ENCODE measurements around the gene PAX7.

The PAX7 gene

DNA sequence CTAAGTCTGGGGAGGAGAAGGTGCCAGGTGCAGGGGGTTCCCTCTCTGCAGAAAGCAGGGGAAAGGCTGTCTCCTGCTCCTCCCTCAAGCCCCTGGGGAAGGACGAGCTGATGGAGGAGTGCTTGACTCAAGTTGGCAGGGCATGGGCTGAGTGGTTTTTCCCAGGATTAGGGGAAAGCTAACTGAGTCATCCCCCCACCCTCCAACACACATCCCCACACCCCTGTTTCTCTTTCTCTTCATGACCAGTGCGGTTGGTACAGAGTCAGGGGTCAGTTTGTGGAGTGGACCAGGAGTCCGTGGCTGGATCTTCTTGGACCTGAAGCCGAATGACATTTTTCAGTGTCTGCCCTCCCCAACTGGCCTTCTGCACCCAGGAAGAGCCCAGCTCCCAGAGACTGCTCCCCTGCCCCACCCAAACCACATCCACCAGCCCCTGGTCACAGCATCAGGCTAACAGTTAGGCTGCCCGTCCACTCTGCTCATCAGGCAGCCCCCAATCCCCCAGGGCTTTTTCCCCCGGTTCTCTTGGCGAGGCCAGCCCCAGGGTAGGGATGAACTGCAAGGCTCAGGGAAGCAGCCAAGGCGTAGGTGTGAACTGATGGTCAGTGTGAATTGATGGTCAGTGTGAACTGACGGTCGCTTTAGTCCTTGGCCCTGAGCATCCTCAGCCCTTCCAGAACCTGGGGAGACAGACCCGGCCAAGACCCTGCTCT is 81.0 kb downstream of the PAX7 start:
- DNase-seq = no peak

DNA sequence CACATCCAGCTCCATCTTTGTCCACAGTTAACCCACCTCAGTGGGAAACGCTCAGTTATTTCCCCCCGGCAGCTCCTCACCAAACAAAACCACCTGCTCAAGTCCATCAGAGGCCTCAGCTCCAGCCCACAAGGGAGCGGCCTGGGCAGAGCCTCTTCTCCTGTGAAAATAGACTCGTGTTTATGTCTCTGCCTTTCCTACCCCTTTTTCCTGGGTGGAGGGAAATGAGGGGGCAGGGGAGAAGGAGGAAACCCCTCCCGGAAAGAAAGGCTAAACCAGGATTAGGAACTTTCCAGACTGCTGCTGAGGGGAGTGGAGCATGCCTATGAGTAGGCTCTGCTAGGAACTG is 81.6 kb downstream of the PAX7 start:
- no peak for DNase-seq

DNA sequence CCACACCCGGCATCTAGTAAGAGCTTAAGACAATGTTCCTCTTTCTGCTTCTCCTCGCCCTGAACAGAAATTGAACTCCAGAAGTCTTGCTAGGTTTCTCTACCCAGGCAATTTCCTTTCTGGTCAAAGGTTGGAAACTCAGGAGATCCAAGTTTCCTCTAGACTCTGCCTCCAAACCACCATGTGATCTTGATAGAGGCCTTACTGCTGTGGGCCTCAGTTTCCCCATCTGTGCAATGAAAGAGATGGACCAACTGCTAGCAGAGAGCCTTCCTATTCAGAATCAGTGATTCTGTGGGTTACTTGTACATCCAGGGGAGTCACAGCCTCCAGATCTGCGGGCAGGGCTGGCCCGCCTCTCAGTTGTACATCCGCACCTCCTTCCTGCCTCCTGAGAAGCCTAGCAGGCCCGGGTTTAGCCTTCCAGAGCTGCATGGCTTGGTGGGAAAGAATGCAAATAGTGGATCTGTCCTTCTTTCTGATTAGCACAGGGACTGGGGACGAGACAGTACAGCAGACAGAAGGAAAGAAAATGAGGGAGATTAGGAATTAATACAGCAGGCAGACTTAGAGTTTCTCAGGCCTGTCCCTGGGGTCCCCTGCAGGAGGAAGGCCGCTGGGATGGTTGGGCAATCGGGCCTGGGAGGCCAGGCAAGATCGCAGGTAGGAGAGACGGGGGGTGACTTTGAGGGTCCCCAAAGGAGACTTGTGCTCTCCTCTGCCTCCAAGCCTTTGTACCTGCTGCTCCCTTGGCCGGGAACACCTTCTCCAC is 83.9 kb downstream of the PAX7 start:
- no peak for DNase-seq

DNA sequence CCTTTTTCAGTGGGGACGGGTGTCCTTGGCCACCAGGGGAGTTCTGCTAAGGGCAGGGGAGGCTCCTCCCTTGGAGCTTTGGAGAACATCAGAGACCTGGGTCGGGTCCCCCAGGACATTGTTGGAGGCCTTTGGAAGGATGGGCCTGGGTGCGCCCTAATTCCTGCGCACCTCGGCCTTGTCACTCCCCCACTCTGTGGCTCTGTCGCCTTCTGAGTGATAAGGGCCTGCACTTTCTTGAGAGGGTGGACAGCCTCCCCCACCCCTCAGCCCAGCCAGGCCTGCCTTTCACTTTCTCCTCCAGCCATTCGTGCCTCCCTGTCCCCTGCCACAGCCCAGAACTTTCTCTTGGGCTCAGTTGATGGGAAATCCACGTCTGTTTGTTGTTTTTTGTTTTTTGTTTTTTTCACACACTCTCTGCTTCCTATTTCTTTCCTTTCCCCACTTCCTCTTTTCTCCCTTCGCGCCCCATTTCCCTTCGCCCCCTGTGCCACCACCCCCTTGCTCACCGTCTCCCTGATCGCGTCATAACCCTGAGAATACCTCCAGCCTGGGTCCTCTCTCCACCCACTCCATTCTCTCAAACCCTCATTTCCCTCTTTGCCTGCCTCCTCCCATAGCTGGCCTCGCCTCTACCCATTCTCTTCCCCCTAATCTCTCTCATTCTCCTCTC is 85.6 kb downstream of the PAX7 start:
- DNase-seq = no peak

DNA sequence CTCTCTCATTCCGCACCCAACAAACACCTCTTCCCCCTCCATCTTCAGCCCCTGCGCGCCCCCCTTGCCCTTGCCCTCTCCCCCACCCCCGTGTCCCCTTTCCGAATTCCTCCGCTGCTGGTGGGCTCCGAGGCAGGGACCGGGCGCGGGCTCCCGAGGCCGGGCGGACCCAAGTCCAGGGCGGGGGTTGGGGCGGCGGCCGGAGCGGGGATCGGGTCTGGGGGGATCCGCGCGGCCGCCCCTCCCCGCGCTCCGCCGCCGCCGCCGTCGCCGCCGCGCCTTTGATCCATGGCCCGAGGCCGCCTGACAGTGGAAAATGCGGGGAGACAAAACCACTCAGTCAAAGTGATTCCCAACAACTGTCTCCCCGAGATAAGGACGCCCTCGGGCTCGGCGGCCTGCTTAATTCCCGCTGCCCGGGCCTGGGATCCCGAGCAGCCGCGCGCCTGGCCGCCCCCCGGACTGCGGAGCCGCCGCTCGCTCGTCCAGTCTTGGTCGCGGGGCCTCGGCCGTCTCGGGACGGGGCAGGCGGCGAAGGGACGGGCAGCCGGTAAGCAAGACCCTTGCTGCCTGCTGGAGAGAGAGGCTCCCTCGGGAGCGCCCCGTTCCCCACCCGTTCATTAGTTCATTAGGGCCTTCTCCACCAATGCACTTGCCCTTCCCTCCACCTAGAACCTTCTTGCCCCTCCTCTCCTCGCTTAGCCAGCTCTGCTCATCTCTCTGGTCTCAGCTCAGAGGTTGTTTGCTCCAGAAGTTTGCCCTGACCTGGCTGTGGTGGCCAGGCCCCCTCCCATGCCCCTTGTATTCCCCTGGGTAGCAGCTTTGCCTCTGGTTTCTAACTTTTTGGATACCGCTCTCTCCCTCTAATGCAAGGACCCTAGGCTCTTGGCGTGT is 86.4 kb downstream of the PAX7 start:
- DNase-seq = no peak

DNA sequence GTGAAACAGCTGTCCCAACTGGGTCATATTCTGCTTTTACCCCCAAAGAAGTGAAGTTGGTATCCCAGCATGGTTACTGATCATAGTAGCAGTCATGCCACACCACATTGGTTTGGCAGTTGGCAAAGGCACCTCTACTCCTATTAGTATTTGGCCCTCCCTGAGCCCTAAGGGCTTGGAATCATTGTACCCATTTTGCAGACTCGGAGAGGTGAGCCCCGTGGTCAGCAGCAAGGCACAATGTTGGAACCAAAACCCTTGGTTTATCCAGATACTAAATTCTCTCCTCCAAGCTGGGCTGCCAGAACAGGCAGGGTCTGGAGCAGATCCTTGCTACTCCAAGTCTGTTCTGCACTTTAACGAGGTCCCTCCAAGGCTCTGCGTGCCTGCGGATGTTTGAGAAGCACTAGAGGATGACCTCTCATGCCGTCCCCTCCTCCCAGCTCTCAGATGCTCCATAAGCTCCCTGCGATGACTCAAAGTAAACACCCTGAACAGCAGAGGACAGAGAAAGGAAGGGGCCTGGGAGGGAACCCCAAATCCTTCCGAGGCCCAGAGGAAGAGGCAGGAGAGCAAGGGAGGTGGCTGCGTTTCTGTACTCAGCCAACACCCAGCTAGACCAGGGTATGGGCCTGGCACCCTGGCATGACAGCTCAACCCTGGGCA is 89.3 kb downstream of the PAX7 start:
- DNase-seq = no peak

DNA sequence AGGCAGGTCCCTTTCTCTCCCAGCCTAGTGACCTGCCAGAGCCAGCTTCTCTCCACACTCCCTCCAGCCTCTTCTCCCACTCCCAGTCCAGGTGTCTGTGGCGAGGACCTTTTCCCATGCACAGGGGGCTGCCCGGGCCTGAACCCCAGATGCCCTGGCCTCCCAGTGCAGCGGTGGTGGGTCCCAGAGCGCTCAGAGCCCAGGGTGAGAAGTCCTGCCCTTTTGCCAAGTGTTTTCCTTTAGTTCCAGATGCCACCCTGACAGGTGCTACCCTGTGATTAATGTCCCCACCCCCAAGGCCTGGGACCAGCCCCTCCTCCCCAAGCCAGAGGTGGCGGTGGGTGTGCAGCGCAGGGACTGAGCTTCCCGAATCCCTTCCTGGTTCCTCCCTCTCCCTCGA is 90.4 kb downstream of the PAX7 start:
- DNase-seq = no peak

DNA sequence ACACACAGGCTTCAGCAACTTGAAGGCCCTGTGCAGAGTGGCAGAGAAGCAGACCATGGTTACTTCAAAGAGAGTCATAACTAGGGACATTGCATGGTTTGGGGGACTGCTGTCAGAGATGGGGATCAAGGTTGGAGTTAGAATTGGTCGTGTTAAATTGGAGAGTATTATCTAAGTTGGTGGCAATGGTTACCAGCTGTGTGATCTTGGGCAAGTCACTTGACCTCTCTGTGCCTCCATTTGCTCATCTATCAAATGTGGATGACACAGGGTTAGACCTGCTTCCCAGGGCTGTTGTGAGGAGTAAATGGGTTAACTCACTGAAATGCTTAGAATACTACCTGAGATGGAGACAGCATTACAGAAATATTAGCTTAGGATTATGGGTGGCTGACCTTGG is 91.1 kb downstream of the PAX7 start:
- DNase-seq = no peak

DNA sequence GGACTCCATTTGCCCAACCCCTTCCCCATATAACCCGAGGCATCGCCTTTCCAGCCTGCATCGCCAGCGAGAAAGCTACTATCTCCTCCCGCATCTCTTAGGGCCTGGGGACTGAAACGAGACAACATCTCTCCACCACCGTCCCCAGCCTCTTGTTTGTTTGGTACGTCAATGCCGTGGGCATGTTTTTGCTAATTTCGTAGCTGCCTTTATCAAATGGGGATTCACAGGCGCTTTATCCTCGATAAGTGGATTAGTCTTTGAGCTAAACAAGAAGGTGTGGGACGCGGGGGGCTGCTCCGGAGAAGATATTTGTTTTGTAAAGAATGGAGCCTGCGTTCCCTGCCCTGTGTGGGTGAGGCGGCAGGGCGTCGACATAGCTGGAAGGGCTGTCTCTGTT is 91.6 kb downstream of the PAX7 start:
- no peak for DNase-seq

DNA sequence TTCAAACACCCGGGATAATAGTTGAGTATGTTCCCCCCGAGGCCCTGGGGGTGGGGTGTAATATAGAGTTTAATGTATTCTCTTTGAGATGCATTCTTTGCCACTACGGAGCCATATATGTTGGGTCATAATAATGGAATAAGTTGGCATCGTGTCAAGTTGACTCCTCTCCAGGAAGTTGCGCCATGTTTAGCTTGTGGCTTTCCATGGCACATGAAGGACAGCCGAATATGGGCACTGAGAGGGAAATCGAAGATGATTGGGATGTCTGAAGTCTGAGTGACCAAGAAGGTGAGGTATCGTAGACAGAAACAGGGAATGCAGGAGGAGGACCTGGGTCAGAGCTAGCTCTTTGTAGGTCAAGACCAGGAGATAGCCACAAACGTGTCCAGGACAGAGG is 92.6 kb downstream of the PAX7 start:
- DNase-seq = no peak

DNA sequence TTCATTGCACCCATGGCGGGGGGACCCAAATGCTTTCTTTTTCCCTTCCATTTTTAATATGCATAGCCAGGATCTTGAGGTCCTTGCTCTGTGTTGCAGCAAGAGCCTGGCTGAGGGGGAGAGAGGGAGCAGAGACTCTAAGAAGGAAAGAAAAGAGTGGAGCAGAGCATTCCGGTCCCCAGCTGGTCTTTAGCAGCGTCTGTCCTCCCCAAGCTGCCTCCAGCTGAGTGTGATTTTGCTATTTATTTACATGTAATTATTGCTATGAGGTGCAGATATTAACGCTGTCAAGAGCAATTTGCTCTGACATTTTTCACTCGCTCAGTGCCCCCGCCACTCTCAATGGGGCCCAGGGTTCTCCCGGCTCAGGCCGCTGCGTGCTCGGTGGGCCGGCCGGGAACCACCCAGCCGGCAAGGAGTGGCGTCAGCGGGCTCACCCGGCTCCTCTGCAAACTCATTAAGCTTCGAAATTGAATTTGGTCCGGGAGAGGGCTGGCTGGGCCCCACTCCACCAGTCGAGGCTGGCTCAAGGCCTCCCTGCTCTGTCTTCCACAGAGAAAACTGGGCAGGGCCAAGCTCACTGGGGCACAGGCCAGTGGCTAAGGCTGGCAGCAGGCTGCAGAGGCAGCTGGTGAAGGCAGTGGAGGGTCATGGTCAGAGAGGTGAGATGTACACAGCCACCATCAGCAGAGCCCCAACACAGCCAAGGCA is 93.2 kb downstream of the PAX7 start:
- DNase-seq = no peak

DNA sequence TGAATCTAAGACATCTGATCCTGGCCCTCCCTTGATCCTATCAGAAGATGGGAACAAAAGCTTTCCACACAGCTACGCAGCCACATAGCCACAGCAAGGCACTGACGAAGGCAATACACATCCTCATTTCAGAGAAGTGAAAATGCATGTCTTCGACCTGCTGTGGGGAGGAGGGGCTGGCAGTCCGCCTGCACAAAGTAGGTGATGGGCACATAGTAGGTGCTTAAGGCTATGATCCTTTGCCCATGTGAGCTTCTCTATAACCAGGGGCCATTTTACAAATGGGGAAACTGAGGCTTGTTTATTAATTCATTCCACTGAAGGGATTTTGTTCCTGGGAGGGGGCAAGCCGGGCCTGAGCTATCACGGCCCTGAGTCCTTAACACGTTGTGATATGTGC is 94.2 kb downstream of the PAX7 start:
- DNase-seq = no peak

DNA sequence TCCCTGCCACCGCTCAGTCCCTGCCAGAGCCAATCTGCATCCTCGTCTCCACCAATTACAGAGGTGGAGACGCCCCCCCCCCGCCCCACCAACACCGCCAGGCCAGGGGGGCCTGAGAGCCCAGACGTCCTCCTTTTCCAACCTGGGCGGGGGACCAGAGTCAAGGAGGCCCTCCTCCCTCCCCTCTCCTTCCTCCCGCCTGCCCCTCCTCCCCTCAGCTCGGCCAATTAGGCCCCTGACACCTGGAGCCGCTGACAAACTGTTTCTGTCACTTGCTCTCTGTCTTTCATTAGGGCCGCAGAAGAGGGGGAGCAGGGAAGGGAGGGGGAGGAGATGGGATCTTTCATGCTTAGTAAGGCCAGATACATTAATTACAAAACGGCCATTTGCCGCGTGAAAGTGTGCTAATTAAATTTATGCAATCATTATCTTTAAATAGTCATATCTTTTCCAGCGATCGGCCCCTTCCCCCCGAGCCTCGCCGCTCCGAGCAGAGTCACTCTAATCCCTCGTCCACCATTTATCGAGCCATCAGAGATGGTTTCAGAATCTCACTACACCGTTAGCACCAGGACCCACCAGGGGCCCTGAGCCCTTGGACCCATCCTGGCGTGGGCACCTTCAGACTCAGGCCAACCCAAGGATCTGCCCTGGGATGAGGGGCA is 94.7 kb downstream of the PAX7 start:
- no peak for DNase-seq

DNA sequence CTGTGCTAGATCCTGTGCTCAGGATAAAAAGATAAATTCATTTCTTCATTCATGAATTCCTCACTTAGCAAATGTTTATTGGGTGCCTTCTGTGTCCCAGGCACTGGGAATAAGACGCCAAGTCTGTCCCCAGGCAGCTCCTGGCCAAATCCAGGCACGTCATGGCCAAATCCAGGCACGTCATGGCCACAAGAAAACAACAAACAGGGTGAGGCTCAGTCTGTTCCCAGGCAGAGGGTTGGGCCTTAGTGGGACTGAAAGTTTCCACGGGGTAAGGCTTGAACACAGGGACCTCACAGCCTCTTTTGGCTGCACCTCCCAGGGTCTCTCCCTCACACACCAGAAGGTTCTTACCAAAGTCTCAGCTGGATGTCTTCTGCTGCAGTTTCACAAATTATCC is 95.7 kb downstream of the PAX7 start:
- DNase-seq = no peak

DNA sequence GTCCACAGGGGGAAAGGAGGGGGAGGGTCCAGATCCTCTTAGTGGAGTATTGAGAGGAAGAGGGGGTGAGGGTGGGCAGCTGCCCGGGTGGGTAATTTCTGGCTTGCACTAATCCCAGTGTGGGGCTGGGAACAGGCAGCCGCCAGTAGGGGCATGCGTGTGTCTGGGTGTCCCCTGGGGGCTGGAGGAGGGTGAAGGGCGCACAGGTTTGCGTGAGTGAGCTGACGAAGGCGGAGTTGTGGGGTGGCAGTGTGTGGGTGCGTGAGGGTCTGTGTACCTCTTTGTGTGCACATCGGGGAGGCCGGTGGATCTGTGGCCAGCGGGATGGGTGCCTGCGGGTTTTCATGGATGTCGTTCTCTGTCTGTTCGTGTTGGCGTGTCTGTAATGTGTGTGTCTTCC is 97.3 kb downstream of the PAX7 start:
- DNase-seq = no peak

DNA sequence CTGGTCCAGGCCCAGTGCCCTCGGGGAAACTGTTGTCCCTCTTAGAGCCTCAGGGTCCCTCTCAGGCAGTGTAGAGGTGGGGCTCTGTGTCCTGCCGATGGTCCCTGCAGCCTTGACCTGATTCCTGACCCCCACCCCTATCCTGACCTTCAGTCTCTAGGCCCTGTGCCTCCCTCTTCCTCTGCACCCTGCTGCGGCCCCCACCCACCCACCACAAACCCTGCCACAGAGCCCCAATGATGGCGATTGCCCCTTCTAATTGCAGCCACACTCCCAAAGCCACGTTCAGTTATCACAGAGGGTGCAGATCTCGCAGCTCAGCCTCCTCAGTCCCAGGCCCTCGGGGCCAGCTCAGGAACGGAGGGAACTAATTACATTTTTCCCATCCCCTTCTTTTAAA is 99.7 kb downstream of the PAX7 start:
- no peak for DNase-seq

DNA sequence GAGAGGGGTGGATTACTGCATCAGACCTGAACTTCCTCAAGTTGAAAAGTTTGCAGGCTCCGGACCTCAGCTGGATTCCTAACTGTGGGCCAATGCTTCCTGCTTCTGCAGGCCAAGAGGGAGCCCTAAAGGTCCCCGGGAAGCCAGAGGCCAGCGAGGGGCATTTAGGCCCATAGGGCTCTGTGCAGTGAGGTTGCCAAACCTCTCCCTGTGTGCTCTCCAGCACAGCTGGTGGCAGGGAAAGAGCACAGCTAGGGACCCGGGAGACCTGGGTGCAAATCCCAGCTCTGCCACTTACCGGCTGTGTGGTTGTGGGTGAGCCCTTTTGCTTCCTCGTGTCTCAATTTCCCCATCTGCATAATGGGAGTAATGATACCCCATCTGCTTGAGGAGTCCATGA is 100.5 kb downstream of the PAX7 start:
- DNase-seq = no peak

DNA sequence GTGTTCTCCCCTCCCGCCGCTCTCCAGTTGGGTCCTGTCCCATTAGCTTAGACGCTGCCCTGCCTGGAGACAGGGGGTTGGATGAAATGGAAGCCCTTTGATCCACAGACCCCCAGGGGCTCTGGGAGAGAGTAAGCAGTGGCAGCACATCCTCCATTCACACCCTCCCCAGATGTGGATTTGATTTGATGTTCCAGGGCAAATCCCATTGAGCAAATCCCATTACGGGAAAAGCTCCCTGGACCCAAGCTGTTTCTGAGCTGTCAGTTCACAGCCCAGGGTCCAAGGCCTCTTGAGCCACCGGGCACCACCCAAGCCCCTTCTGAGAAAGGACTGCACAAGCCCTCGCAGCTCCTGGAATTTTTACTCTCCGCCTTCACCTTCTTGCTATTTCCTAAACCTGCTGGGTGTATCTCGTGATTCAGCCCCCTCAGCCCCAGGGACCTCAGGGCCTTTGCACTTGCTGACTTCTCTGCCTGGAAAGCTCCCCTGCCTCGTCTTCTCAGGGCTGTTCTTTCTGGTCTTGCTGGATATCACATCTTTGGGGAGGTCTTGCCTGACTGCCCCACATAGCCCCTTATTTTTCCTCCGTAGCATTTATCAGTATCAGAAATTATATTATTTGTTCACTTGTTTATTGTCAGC is 101.1 kb downstream of the PAX7 start:
- DNase-seq = no peak

DNA sequence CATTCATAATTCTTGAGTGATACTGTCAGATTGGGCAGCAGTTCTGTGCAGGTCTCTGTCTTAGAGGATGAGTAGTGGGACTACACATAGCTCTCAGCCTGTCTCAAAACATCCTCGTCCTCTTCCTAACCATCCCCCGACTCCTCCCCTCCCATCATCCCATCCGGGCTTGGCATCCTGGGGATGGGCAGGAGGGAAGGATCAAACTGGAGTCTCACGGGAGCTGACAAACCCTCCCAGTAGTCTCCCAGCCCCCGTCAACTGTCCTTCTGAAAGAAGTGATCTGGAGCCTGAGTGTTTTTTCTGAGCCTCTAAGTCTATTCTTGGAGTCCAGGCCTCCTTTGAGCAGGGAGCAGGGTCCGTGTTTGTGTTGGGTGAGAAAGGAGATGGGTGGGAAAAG is 102.0 kb downstream of the PAX7 start:
- no peak for DNase-seq

DNA sequence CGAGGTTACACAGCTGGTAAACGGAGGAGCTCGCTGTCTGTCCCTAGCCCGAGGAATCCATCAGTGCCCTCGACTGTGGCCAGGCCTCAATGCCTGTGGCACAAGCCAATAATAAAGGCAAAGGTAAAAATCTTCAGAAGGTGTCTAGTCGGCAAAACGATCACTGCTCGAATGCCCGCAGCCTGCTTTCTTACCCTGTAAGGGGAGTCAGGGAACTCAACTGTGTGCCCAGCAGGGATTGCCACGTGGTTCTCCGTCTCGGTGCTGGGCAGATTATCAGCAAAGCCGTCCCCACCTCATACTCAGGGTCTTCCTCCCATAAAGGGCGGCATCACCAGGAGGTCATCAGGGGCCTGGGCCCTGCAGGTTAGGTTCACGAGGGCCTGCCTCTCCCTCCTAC is 103.4 kb downstream of the PAX7 start:
- no peak for DNase-seq

All from hematopoietic multipotent progenitor cell treated with erythropoietin and hydrocortisone succinate and interleukin-3 and kit ligand, for 4 days (in vitro differentiated cells).